Fibroblast of villous mesenchyme (primary cell): ENCODE measurements around the gene ARRB2. TPM values are rescaled to one million over a fixed set of nuclear protein-coding genes. Genes with fewer than 3 reads are reported as not detected.
"Not testable (repeated sequence)": the region's sequence is repeated elsewhere in the genome, so short reads cannot be mapped to it uniquely, and the experiment has no call there.

Experiments
- DNase-seq: peaks from one replicate; pipeline ENCODE4 v3.0.0-alpha.2; 2010; ENCODE audit warnings: low read depth
- H3K4me3 ChIP-seq: 2 replicates; pipeline ENCODE4 v1.5.1; 2011; ENCODE audit warnings: low read depth, mild to moderate bottlenecking, low read length
- CTCF ChIP-seq: IDR thresholded peaks from 2 replicates; pipeline ENCODE4 v1.5.1; 2012; ENCODE audit warnings: low read depth, mild to moderate bottlenecking, low read length; ENCODE audit not compliant: insufficient read depth
- total RNA-seq: library from RNA; depleted of rRNA; stranded (reverse); fragments of >200 nt; gene quantifications from 2 replicates; pipeline ENCODE4 v1.2.3, GENCODE V29; 2012

The ARRB2 gene
- total RNA-seq, 1 donor, result 3.5 TPM

- H3K4me3 ChIP-seq, result no peak overlapping the region
- DNase-seq, result no peak
- no peak for TF ChIP-seq CTCF
Observed at GRCh38 chr17:4711661-4712181, 1.3 kb downstream of the ARRB2 start.

- no peak overlapping the region for H3K4me3 ChIP-seq
- TF ChIP-seq CTCF, result no peak
- no peak for DNase-seq
Observed at GRCh38 chr17:4712526-4712925, 2.1 kb downstream of the ARRB2 start.

GRCh38 chr17:4714340-4715062 lies 4.1 kb downstream of the ARRB2 start:
- not testable (repeated sequence) for H3K4me3 ChIP-seq, DNase-seq

- no peak for DNase-seq
- TF ChIP-seq CTCF, result no peak
- no peak overlapping the region for H3K4me3 ChIP-seq
Observed at GRCh38 chr17:4715063-4715744, 4.8 kb downstream of the ARRB2 start.

GRCh38 chr17:4716081-4716480 lies 5.6 kb downstream of the ARRB2 start:
- DNase-seq, result no peak
- TF ChIP-seq CTCF, result no peak
- H3K4me3 ChIP-seq, result no peak overlapping the region

- TF ChIP-seq CTCF, result no peak
Observed at GRCh38 chr17:4717791-4718190, 7.4 kb downstream of the ARRB2 start.

GRCh38 chr17:4718276-4718675 lies 7.8 kb downstream of the ARRB2 start:
- no peak for DNase-seq
- TF ChIP-seq CTCF, result no peak

More at GRCh38 chr17:4717791-4718190, 7.4 kb downstream of the ARRB2 start:
- H3K4me3 ChIP-seq, result no peak overlapping the region
- no peak for DNase-seq

More at GRCh38 chr17:4718276-4718675, 7.8 kb downstream of the ARRB2 start:
- no peak overlapping the region for H3K4me3 ChIP-seq
